DND-41 (cell line): ENCODE measurements around the gene CHADL.

Source experiments
- CTCF ChIP-seq: IDR thresholded peaks from 2 replicates; pipeline ENCODE4 v1.5.1; 2012; ENCODE audit warnings: borderline replicate concordance, low read length, moderate library complexity, mild to moderate bottlenecking; ENCODE audit not compliant: poor library complexity, severe bottlenecking; ENCODE audit errors: extremely low read depth
- EZH2 ChIP-seq: IDR thresholded peaks from 3 replicates; pipeline ENCODE4 v1.6.1; 2012; ENCODE audit warnings: borderline replicate concordance, low read depth, mild to moderate bottlenecking, moderate library complexity, low read length, inconsistent platforms; ENCODE audit not compliant: severe bottlenecking

GRCh38 chr22:41184679-41185078 lies 56.1 kb downstream of the CHADL start:
- TF ChIP-seq CTCF (no peak), EZH2 (no peak)
